ENCODE data around the gene ARHGEF11.

The ARHGEF11 gene

GRCh38 chr1:157004806-157005205 is 40.7 kb downstream of the ARHGEF11 start:
- no peak overlapping the region for H3K4me3 ChIP-seq (ENCODE audit: low read depth, low read length)
- no peak for TF ChIP-seq CTCF (IDR thresholded peaks at IDR 0.05; ENCODE audit: borderline replicate concordance, insufficient read depth, low read depth, low read length)

DNA sequence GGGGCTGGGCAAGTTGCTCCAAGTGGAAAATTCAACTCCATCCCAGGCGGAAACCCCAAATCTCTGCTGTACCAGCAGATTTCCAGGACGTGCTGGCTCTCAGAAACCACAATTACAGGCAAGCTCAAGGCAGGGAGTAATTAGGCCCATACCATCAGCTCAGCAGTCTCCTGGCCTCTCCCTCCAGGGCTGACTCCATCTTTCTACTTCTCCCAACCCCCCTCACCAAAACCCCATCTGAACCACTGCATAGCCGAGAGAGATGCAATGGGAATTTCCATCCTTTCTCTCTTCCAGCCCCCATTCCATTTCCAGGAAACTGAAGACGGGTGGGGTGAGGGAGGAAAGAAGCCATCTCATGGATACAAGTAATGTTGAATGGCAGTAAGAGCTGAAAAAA is 41.2 kb downstream of the ARHGEF11 start:
- TF ChIP-seq CTCF (IDR thresholded peaks at IDR 0.05; ENCODE audit: borderline replicate concordance, insufficient read depth, low read depth, low read length) = no peak
- H3K4me3 ChIP-seq (ENCODE audit: low read depth, low read length) = no peak overlapping the region

DNA sequence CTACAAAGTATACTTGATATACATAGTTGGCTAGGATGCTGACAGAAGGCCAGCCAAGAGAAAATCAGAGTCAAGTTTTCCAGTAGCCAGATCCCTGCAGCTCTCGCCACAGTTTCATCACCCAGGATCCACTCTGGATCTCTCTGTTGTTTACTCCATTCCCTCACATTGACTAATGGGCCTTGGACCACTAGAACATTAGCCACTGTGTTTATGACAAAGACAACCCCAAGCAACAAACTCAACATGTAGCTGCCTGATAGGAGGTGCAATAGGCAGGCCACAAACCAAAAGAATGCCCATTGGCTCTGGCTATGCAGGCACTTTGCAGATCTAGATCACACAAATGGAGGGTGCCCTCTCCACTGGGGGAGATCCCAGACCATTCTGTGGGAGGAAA is 44.2 kb downstream of the ARHGEF11 start:
- no peak overlapping the region for H3K4me3 ChIP-seq (ENCODE audit: low read depth, low read length)
- no peak for TF ChIP-seq CTCF (IDR thresholded peaks at IDR 0.05; ENCODE audit: borderline replicate concordance, insufficient read depth, low read depth, low read length)

GRCh38 chr1:157000686-157001085 is 44.9 kb downstream of the ARHGEF11 start:
- no peak for TF ChIP-seq CTCF (IDR thresholded peaks at IDR 0.05; ENCODE audit: borderline replicate concordance, insufficient read depth, low read depth, low read length)
- H3K4me3 ChIP-seq (ENCODE audit: low read depth, low read length) = no peak overlapping the region

GRCh38 chr1:156999596-157000320 is 45.8 kb downstream of the ARHGEF11 start:
- no peak for TF ChIP-seq CTCF (IDR thresholded peaks at IDR 0.05; ENCODE audit: borderline replicate concordance, insufficient read depth, low read depth, low read length)
- H3K4me3 ChIP-seq (ENCODE audit: low read depth, low read length) = no peak overlapping the region

DNA sequence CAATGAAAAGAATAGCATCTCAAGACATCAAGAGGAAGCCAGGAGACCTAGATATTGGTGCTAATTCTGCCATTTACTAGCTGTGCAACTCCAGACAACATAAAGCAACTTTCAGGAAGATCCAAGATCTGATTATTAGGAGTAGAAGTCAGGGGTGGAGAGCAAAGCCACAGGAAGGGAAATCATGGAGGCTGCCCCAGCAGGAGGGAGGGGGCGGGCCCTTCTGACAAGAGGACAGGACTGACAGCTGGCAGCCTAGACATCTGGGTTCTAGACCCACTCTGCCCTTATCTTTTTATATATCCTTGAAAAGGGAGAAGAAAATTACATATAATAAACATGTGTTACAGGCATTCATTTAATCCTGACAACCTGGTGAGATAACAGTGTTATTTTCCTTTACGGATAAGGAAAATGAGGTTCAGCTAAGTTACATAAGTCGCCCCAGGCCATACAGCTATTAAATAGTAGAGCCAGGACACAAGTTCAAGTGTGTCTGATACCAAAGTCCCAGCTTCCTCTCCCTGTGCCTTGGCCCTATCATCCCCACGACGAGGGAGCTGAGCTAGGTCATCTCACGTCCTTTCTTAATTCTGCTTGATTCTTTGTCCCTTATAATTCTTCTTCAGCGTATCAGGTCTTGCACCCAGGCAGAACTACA is 46.6 kb downstream of the ARHGEF11 start:
- no peak for TF ChIP-seq CTCF (IDR thresholded peaks at IDR 0.05; ENCODE audit: borderline replicate concordance, insufficient read depth, low read depth, low read length)
- no peak overlapping the region for H3K4me3 ChIP-seq (ENCODE audit: low read depth, low read length)

GRCh38 chr1:156998301-156998700 is 47.2 kb downstream of the ARHGEF11 start:
- no peak for TF ChIP-seq CTCF (IDR thresholded peaks at IDR 0.05; ENCODE audit: borderline replicate concordance, insufficient read depth, low read depth, low read length)

More at GRCh38 chr1:156998301-156998700, 47.2 kb downstream of the ARHGEF11 start:
- no peak overlapping the region for H3K4me3 ChIP-seq (ENCODE audit: low read depth, low read length)

All from GM12875 (cell line).